ENCODE measurements around the gene ACHE.

ACHE gene

DNA sequence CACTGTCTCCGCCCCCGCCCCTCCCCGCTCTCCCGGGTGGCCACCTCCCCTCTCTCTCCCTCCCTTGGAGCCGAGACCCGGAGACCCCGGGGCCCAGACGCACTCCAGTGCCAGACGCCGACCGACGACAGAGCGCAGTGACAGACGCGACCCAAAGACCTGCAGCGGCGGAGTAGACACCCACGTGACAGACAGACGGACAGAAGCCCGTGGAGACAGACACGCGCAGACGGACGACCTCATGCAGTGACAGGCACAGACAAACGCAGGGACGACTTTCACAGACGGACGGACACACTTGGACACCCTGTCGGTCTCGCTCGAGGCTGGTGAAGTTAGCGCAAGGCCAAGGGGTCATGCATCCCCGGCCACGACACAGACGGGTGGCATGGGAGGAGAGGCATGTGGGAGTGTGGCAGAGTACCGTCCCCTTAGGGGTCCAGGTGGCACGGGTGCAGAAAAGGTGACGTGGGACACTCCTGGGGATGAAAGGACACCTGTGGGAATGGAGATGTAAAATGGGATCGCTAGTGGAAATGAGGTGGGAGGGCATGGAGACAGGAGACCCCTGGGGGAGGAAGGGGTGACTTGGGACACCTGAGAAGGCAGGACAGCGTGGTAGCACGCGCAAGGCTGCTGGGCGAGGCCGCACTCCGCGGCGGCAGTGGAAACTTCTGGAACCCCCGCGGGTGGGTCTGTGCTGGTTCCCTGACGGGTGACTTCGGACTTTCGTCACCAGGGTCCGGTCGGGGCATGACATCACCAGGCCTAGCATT lies 456 bp upstream of the ACHE start:
- H3K4me3 ChIP-seq (ENCODE audit: low read length) = no peak overlapping the region
- DNase-seq (ENCODE audit: low read depth) = no peak
- TF ChIP-seq, protein P1, sequence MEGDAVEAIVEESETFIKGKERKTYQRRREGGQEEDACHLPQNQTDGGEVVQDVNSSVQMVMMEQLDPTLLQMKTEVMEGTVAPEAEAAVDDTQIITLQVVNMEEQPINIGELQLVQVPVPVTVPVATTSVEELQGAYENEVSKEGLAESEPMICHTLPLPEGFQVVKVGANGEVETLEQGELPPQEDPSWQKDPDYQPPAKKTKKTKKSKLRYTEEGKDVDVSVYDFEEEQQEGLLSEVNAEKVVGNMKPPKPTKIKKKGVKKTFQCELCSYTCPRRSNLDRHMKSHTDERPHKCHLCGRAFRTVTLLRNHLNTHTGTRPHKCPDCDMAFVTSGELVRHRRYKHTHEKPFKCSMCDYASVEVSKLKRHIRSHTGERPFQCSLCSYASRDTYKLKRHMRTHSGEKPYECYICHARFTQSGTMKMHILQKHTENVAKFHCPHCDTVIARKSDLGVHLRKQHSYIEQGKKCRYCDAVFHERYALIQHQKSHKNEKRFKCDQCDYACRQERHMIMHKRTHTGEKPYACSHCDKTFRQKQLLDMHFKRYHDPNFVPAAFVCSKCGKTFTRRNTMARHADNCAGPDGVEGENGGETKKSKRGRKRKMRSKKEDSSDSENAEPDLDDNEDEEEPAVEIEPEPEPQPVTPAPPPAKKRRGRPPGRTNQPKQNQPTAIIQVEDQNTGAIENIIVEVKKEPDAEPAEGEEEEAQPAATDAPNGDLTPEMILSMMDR (IDR thresholded peaks at IDR 0.05; ENCODE audit: insufficient read depth, low read depth, low read length, missing control alignments) = no peak

DNA sequence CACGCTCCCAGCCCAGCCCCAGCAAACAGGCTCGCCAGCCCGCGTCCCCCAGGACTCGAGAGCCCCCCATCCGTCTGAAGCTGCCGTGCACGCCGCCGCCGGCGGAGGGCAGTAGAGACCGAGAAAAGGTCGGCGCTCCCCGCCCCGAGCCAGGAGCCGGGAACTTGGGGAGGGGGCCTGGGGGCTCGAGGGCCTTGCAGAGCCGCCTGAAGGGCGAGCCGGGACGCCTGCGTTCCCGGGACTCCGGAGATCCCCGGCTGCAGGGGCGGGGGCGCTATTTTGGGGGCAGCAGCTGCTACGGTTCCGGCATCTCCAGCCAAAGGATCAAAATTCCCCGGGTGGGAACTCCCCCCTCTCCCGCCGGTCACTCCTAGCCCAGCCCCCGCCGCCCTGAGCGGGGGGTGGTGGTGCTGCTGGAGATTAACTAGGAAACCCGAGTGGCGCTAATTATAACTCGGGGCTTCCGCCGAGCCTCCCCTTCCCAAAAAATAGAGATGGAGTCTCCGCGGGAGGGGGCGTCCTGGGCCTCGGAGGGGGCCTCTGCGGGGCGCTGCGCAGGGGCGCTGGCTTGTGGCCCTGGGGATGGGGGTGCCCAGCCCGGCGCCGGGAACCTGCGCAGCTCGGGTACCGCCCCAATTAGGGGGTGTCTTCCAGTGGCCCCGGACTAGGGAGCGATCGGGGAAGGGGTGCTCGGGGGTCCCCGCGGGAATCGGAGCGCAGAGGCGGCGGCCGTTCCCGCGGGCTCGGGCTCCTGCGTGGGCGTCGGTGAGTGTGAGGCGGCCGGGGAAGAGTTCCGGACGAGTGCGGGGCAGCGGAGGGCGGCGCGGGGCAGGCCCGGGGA lies 608 bp downstream of the ACHE start:
- TF ChIP-seq, protein P1 (IDR thresholded peaks at IDR 0.05; ENCODE audit: insufficient read depth, low read depth, low read length, missing control alignments) = peak; percentile 65
- H3K4me3 ChIP-seq (ENCODE audit: low read length) = peak overlapping the region; percentile 28
- DNase-seq (ENCODE audit: low read depth) = no peak

DNA sequence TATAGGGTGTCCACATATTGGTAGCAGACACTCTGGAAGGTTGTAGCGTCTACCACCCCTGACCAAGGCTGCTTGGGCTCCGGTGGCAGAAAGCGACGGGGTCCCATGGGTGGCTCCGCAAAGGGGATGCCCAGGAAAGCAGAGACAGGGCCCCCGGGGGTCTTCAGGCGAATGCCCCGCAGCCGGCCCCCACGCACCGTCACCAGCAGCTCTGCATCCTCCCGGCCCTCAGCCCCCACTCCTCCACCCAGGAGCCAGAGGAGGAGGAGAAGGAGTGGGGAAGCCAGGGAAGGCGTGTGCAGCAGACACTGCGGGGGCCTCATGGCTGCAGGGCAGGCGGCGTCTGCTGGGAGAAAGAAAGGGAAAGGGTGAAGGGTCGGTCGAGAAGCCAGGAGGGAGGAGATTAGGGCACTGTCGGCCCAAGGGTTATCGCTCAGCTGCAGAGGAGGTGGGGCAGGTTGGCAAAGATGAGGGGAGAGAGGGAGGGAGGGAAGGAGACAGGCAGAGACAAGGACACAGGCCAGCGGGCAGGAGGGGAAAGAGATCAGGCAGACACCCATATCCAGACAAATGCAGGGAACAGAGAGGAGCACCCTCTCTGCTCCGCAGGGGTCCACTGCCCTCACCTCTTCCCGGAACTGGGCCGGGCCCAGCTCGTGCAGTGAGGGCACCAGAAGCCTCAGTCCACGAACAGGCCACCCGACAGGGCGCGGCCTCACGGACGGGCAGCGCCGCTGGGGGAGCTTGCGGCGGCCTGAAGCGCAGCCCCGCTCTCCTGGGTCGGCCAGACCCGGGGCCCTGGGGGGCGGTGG lies 1.6 kb downstream of the ACHE start:
- H3K4me3 ChIP-seq (ENCODE audit: low read length) = no peak overlapping the region
- TF ChIP-seq, protein P1 (IDR thresholded peaks at IDR 0.05; ENCODE audit: insufficient read depth, low read depth, low read length, missing control alignments) = no peak

DNA sequence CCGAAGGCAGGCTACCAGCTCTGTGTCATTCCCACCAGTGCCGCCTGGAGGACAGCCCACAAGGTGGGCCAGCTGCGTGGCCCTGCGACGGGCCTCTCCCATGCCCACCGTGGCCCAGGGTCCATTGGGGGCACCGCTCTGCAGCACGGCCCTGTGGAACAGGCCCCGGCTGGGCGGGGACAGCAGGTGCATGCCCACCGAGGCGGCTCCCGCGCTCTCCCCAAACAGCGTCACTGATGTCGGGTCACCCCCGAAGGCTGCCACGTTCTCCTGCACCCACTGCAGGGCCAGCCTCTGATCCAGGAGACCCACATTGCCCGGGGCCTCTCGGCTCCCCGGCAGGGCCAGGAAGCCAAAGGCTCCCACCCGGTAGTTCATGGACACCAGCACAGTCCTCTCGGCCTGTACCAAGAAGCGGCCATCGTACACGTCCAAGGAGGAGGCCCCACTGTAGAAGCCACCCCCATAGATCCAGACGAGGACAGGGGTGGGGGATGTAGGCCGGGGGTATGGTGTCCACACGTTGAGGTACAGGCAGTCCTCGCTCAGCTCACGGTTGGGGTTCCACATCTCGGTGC lies 2.3 kb downstream of the ACHE start:
- no peak overlapping the region for H3K4me3 ChIP-seq (ENCODE audit: low read length)
- TF ChIP-seq, protein P1 (IDR thresholded peaks at IDR 0.05; ENCODE audit: insufficient read depth, low read depth, low read length, missing control alignments) = no peak
- no peak for DNase-seq (ENCODE audit: low read depth)

More for the DNA sequence above, 1.6 kb downstream of the ACHE start:
- DNase-seq (ENCODE audit: low read depth) = no peak

DNA sequence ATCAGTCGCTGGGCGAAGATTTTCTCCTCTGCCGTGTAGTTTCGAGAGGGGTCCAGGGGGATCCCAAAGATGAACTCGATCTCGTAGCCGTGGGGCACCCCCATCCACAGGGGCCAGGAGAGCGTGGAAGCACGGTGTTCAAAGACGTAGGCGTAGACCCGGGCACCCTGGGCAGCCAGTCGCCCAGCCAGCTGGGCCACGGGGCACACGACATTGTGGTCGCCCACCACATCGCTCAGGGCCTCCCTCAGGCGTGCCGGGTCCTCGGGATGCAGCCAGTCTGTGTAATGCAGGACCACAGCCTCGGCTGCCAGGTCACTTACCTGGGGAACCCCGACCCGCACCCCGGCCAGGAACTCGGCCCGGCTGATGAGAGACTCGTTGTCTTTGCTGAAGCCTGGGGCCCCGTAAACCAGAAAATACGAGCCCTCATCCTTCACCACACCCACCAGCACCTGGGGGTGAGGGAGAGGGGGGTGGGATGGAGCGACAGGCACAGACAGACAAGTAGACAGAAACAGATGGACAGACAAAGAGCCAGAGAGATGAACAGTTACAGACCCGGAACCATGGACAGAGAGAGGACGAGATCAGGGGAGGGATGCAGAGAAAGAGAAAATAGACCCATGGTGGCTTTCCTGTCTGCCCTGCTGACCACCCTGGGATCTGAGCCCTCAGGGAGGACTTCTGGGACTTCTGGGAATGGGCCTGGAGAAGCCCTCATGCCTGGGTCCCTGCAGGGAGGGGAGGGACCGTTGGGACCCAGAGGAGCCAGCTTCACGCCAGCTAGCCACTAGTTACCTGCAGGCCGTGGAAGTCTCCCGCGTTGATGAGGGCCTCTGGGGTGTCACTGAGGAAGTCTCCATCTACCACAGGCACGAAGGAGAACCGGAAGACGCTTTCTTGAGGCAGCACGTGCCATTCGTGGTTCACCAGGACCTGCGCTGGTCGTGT lies 3.0 kb downstream of the ACHE start:
- DNase-seq (ENCODE audit: low read depth) = no peak
- H3K4me3 ChIP-seq (ENCODE audit: low read length) = no peak overlapping the region

More for the DNA sequence above, 3.0 kb downstream of the ACHE start:
- TF ChIP-seq, protein P1 (IDR thresholded peaks at IDR 0.05; ENCODE audit: insufficient read depth, low read depth, low read length, missing control alignments) = no peak
